Neuronal stem cell (in vitro differentiated cells): ENCODE results near the gene SSMEM1.
"Not testable (repeated sequence)": the region's sequence is repeated elsewhere in the genome, so short reads cannot be mapped to it uniquely, and the experiment has no call there.

Experiments
- DNase-seq: peaks from one replicate; pipeline ENCODE4 v3.0.0-alpha.2; 2013; ENCODE audit warnings: low spot score
- H2AFZ ChIP-seq: one replicate; pipeline ENCODE4 v1.6.1; 2013; ENCODE audit warnings: mild to moderate bottlenecking, low read length, inconsistent platforms
- H2AK5ac ChIP-seq: 2 replicates; pipeline ENCODE4 v1.6.1; 2013; ENCODE audit warnings: low read depth, mild to moderate bottlenecking, inconsistent platforms, low read length, moderate library complexity, mixed read lengths
- H2BK120ac ChIP-seq: 2 replicates; pipeline ENCODE4 v1.6.1; 2013; ENCODE audit warnings: low read depth, mild to moderate bottlenecking, inconsistent platforms, low read length, moderate library complexity, mixed read lengths
- H2BK12ac ChIP-seq: one replicate; pipeline ENCODE4 v1.6.1; 2013; ENCODE audit warnings: low read length, inconsistent platforms
- H2BK15ac ChIP-seq: 2 replicates; pipeline ENCODE4 v1.6.1; 2013; ENCODE audit warnings: mild to moderate bottlenecking, low read length, inconsistent platforms, mixed read lengths
- H2BK5ac ChIP-seq: one replicate; pipeline ENCODE4 v1.6.1; 2013; ENCODE audit warnings: inconsistent platforms, mild to moderate bottlenecking, low read length, moderate library complexity
- H3K14ac ChIP-seq: one replicate; pipeline ENCODE4 v1.6.1; 2013; ENCODE audit warnings: low read length, inconsistent platforms
- H3K18ac ChIP-seq: 2 replicates; pipeline ENCODE4 v1.6.1; 2013; ENCODE audit warnings: low read length, inconsistent platforms
- H3K23ac ChIP-seq: 2 replicates; pipeline ENCODE4 v1.6.1; 2013; ENCODE audit warnings: low read depth, mild to moderate bottlenecking, mixed read lengths, low read length, inconsistent platforms; ENCODE audit not compliant: poor library complexity
- H3K27ac ChIP-seq: replicated peaks from 3 replicates; pipeline ENCODE4 v1.5.1; 2013; ENCODE audit warnings: low read length, inconsistent platforms
- H3K27me3 ChIP-seq, 3 experiments: 2 replicates each; pipeline ENCODE4 v1.6.1; 2013; ENCODE audit warnings: low read length in 3 of 3, mild to moderate bottlenecking in 2 of 3, inconsistent platforms in 1 of 3, low read depth in 1 of 3, mixed read lengths in 1 of 3, moderate library complexity in 1 of 3; ENCODE audit not compliant: control insufficient read depth in 3 of 3, insufficient read depth in 3 of 3
- H3K36me3 ChIP-seq, 2 donors: replicated peaks in 1 of 2; 2 replicates each; pipeline ENCODE4 v1.6.1; 2013; ENCODE audit warnings: low read length in 2 of 2; ENCODE audit not compliant: control insufficient read depth in 2 of 2, insufficient read depth in 2 of 2
- H3K4ac ChIP-seq: 2 replicates; pipeline ENCODE4 v1.6.1; 2013; ENCODE audit warnings: inconsistent platforms, mild to moderate bottlenecking, low read length, moderate library complexity
- H3K4me1 ChIP-seq, 2 donors: 1 replicate in 1 of 2; 2 replicates in 1 of 2; pipeline ENCODE4 v1.6.1; 2013; ENCODE audit warnings: low read length in 2 of 2, low read depth in 1 of 2; ENCODE audit not compliant: control insufficient read depth in 2 of 2, insufficient read depth in 1 of 2
- H3K4me2 ChIP-seq: one replicate; pipeline ENCODE4 v1.6.1; 2013; ENCODE audit warnings: mild to moderate bottlenecking, low read length, inconsistent platforms; ENCODE audit not compliant: insufficient read depth, poor library complexity, severe bottlenecking
- H3K4me3 ChIP-seq, 2 donors: 2 replicates each; pipeline ENCODE4 v1.5.1; 2013; ENCODE audit warnings: low read length in 2 of 2, mild to moderate bottlenecking in 2 of 2, inconsistent platforms in 1 of 2, moderate library complexity in 1 of 2
- H3K79me1 ChIP-seq: one replicate; pipeline ENCODE4 v1.6.1; 2013; ENCODE audit warnings: low read depth, mild to moderate bottlenecking, inconsistent platforms, low read length, moderate library complexity
- H3K9ac ChIP-seq: one replicate; pipeline ENCODE4 v1.6.1; 2013; ENCODE audit warnings: mild to moderate bottlenecking, low read depth, low read length, inconsistent platforms; ENCODE audit not compliant: poor library complexity
- H3K9me3 ChIP-seq, 2 donors: replicated peaks in 1 of 2; 2 replicates each; pipeline versions ENCODE3 to v1.6.1; 2013; ENCODE audit warnings: low read length in 2 of 2, mild to moderate bottlenecking in 2 of 2, inconsistent platforms in 1 of 2, low read depth in 1 of 2, mixed read lengths in 1 of 2, moderate library complexity in 1 of 2; ENCODE audit not compliant: control insufficient read depth in 2 of 2, insufficient read depth in 1 of 2
- H4K8ac ChIP-seq: one replicate; pipeline ENCODE4 v1.6.1; 2013; ENCODE audit warnings: low read depth, mild to moderate bottlenecking, inconsistent platforms, low read length, moderate library complexity
- H4K91ac ChIP-seq: one replicate; pipeline ENCODE4 v1.6.1; 2013; ENCODE audit warnings: low read length, low read depth, mild to moderate bottlenecking, inconsistent platforms; ENCODE audit not compliant: poor library complexity
- WGBS, 2 donors: extraction: QIAGEN DNeasy Blood & Tissue Kit; methylation state at CpG; one replicate each; pipeline ENCODE4 v1.1.7; 2013; ENCODE audit warnings: missing lambda C conversion rate in 2 of 2, mixed read lengths in 1 of 2; ENCODE audit not compliant: insufficient read length in 2 of 2, insufficient replicate concordance in 1 of 2; ENCODE audit errors: extremely low coverage in 2 of 2; 5-methylcytosine and 5-hydroxymethylcytosine counted together

Gene SSMEM1

DNA sequence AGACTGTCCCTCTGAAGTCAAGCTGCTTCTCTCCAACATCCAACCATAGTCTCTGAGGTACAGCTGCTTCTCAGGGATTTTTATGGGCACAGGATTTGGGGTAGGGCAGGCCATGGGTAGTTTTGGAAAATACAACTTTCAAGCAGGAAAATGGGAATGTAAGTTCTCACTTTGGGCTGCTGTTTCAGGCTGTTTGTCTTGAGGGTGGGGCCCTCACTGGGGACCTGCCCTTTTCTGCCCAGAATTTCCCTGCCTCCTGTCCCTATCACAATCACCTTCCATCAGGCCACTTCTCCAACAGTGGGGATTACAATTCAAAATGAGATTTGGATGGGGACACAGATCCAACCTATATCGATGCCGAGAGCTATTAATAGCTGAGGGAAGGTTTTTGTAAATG is 24.5 kb downstream of the SSMEM1 start:
- H3K4me3 ChIP-seq: no peak overlapping the region
- H3K14ac ChIP-seq: no peak overlapping the region
- H3K23ac ChIP-seq: no peak overlapping the region
- no peaks in the 10 kb centered on the region for H3K79me1 ChIP-seq
- peak overlapping the region; percentile 43 for H2BK5ac ChIP-seq
- peak overlapping the region; percentile 32 for H2AFZ ChIP-seq
- no CpG with 5 or more reads among the region's 2 CpGs for WGBS, 2 donors
- peaks cover 0 to 2% of the 10 kb centered on the region in 2 donors for H3K36me3 ChIP-seq
- no peak overlapping the region for H2BK120ac ChIP-seq
- H4K8ac ChIP-seq: no peak overlapping the region
- no peak overlapping the region for H3K4ac ChIP-seq
- H3K18ac ChIP-seq: peak overlapping the region; percentile 42
- no peak overlapping the region for H4K91ac ChIP-seq
- H3K9ac ChIP-seq: no peak overlapping the region
- peaks cover 2 to 4% of the 10 kb centered on the region in 2 donors for H3K9me3 ChIP-seq
- no peak overlapping the region for H3K27ac ChIP-seq
- H2AK5ac ChIP-seq: peak overlapping the region; percentile 40
- peak overlapping the region; percentile 37 for H2BK15ac ChIP-seq
- peaks cover 6 to 14% of the 10 kb centered on the region in 2 donors for H3K4me1 ChIP-seq
- no peak overlapping the region for H2BK12ac ChIP-seq
- no peak for DNase-seq
- no peak overlapping the region for H3K4me2 ChIP-seq
- H3K27me3 ChIP-seq: no peaks in the 10 kb centered on the region

DNA sequence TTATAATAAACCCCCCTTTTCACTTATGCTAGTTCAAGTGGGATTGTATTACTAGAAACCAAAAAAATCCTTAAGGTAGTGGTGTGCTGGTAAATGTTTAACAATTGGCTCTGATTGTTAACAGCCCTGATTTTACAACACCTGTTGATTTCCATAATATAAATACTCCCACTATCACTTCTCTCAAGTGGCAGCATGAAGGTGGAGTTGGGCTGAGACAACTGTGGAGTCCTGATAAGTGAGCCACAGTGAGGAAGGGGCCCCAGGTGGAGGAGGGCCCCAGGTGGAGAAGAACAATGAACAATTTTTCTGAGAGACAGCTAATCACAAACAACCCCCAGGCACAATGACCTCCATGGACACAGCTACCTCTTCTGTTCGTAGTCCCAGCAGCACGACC is 26.4 kb downstream of the SSMEM1 start:
- no CpG with 5 or more reads among the region's 2 CpGs for WGBS, 2 donors
- no peak overlapping the region for H2BK120ac ChIP-seq

GRCh38 chr7:130236361-130236760 is 28.7 kb downstream of the SSMEM1 start:
- not testable (repeated sequence) for H3K4me1 ChIP-seq

More for the DNA sequence above, 26.4 kb downstream of the SSMEM1 start:
- H3K23ac ChIP-seq: no peak overlapping the region
- H4K91ac ChIP-seq: no peak overlapping the region
- no peak overlapping the region for H3K27ac ChIP-seq
- H3K14ac ChIP-seq: no peak overlapping the region
- no peak overlapping the region for H4K8ac ChIP-seq
- H3K9me3 ChIP-seq: peaks cover 2 to 4% of the 10 kb centered on the region in 2 donors
- no peak overlapping the region for H3K4ac ChIP-seq
- no peak overlapping the region for H3K4me2 ChIP-seq
- no peak overlapping the region for H2BK12ac ChIP-seq
- H2AK5ac ChIP-seq: no peak overlapping the region
- H3K18ac ChIP-seq: no peak overlapping the region
- H3K9ac ChIP-seq: no peak overlapping the region
- H2BK5ac ChIP-seq: no peak overlapping the region
- no peaks in the 10 kb centered on the region for H3K79me1 ChIP-seq
- H2AFZ ChIP-seq: no peak overlapping the region
- H3K27me3 ChIP-seq: no peaks in the 10 kb centered on the region
- H3K4me3 ChIP-seq: no peak overlapping the region
- DNase-seq: no peak
- H3K4me1 ChIP-seq: peaks cover under 1 to 13% of the 10 kb centered on the region in 2 donors
- no peak overlapping the region for H2BK15ac ChIP-seq
- peaks cover 0 to 2% of the 10 kb centered on the region in 2 donors for H3K36me3 ChIP-seq

GRCh38 chr7:130240240-130240639 is 32.6 kb downstream of the SSMEM1 start:
- Histone ChIP-seq H3K9me3 (no peaks in the 10 kb centered on the region), H3K36me3 (no peaks in the 10 kb centered on the region), H3K18ac (no peak overlapping the region), H3K4me2 (no peak overlapping the region), H3K23ac (no peak overlapping the region), H3K14ac (no peak overlapping the region), H3K79me1 (peaks cover 2% of the 10 kb centered on the region), H2BK120ac (no peak overlapping the region), H2BK12ac (no peak overlapping the region), H3K4me1 (peaks cover 0 to 1% of the 10 kb centered on the region in 2 donors), H3K27ac (no peak overlapping the region), H2BK5ac (no peak overlapping the region), H2AFZ (peak overlapping the region; percentile 35), H2BK15ac (peak overlapping the region; percentile 58), H4K8ac (no peak overlapping the region), H3K27me3 (no peaks in the 10 kb centered on the region), H2AK5ac (no peak overlapping the region), H3K4ac (no peak overlapping the region), H3K9ac (no peak overlapping the region), H4K91ac (no peak overlapping the region), H3K4me3 (no peak overlapping the region)
- no CpG with 5 or more reads among the region's 1 CpG for WGBS, 2 donors
- no peak for DNase-seq

More at GRCh38 chr7:130236361-130236760, 28.7 kb downstream of the SSMEM1 start:
- H3K27me3 ChIP-seq, H3K23ac ChIP-seq, H3K27ac ChIP-seq, H3K9me3 ChIP-seq, H3K4me3 ChIP-seq, H3K4me2 ChIP-seq, H3K14ac ChIP-seq, H3K79me1 ChIP-seq, H3K36me3 ChIP-seq, H2BK15ac ChIP-seq, DNase-seq, H4K8ac ChIP-seq, H2AFZ ChIP-seq, H3K4ac ChIP-seq, H2BK12ac ChIP-seq, H2BK120ac ChIP-seq, H4K91ac ChIP-seq, H3K9ac ChIP-seq, H2AK5ac ChIP-seq, H3K18ac ChIP-seq, H2BK5ac ChIP-seq: not testable (repeated sequence)
- no CpG with 5 or more reads among the region's 4 CpGs for WGBS, 2 donors
